ENCODE measurements around the gene ZNF326.

DNA sequence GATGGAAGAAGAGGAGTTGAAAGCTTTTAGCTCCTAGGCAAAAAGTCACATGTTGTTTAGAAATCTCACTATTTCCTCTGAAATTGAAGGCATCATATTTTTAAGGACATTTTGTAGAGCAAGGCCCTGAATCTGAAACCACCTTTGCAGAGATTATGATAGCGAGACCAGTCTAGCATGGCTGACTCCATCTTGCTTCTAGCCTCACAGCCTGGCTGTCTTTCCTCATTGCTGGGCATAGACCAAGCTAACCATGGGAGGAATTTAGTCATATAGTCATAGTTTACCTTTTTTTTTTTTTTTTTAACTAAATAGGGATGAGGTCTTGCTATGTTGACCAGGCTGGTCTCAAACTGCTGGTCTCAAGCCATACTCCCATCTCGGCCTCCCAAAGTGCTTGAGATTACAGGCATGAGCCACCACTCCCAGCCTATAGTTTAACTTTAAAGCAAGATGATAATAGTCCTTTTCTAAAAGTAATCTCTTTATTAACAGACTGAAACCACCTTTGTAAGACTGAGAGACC is 42.2 kb upstream of the ZNF326 start:
- TF ChIP-seq, protein P1, sequence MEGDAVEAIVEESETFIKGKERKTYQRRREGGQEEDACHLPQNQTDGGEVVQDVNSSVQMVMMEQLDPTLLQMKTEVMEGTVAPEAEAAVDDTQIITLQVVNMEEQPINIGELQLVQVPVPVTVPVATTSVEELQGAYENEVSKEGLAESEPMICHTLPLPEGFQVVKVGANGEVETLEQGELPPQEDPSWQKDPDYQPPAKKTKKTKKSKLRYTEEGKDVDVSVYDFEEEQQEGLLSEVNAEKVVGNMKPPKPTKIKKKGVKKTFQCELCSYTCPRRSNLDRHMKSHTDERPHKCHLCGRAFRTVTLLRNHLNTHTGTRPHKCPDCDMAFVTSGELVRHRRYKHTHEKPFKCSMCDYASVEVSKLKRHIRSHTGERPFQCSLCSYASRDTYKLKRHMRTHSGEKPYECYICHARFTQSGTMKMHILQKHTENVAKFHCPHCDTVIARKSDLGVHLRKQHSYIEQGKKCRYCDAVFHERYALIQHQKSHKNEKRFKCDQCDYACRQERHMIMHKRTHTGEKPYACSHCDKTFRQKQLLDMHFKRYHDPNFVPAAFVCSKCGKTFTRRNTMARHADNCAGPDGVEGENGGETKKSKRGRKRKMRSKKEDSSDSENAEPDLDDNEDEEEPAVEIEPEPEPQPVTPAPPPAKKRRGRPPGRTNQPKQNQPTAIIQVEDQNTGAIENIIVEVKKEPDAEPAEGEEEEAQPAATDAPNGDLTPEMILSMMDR (conservative IDR thresholded peaks at IDR 0.05; ENCODE audit: low read depth, low read length), result no peak
- TF ChIP-seq POLR2A (IDR thresholded peaks at IDR 0.05; ENCODE audit: low read depth, low read length) (no peak), RFX5 (IDR thresholded peaks at IDR 0.05; ENCODE audit: low read depth, low read length) (no peak), MAFK (IDR thresholded peaks at IDR 0.05; ENCODE audit: low read depth, low read length) (no peak), NFE2L2 (IDR thresholded peaks at IDR 0.05; ENCODE audit: low read depth, low read length) (no peak), RAD21 (IDR thresholded peaks at IDR 0.05; ENCODE audit: low read length) (no peak), FOS (IDR thresholded peaks at IDR 0.05; ENCODE audit: low read depth, low read length) (no peak), CEBPB (IDR thresholded peaks at IDR 0.05; ENCODE audit: low read depth, low read length) (no peak)
- TF ChIP-seq, protein P2, sequence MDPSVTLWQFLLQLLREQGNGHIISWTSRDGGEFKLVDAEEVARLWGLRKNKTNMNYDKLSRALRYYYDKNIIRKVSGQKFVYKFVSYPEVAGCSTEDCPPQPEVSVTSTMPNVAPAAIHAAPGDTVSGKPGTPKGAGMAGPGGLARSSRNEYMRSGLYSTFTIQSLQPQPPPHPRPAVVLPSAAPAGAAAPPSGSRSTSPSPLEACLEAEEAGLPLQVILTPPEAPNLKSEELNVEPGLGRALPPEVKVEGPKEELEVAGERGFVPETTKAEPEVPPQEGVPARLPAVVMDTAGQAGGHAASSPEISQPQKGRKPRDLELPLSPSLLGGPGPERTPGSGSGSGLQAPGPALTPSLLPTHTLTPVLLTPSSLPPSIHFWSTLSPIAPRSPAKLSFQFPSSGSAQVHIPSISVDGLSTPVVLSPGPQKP (IDR thresholded peaks at IDR 0.05; ENCODE audit: borderline replicate concordance, low read depth, low read length), result no peak
